K562 (cell line): ENCODE results near the gene ZNF451. TPM values are rescaled to one million over a fixed set of nuclear protein-coding genes. Genes with fewer than 3 reads are reported as not detected.

Source experiments
- ARID4B ChIP-seq: sonication (generic); formaldehyde crosslinking; IDR thresholded peaks from 2 replicates; pipeline ENCODE4 v1.8.0; 2022; ENCODE audit warnings: mild to moderate bottlenecking, missing genetic modification reagents
- CGGBP1 ChIP-seq: fragments of 250-450 bp; sonication (Bioruptor Pico); IDR thresholded peaks from 2 replicates; pipeline ENCODE4 v1.9.0; 2021; ENCODE audit warnings: mild to moderate bottlenecking
- DEAF1 ChIP-seq: fragments of 450-650 bp; formaldehyde crosslinking; IDR thresholded peaks from 2 replicates; pipeline ENCODE4 v1.4.0; 2020; ENCODE audit warnings: mild to moderate bottlenecking, moderate library complexity
- GATAD2A ChIP-seq: fragments of 450-650 bp; IDR thresholded peaks from 2 replicates; pipeline ENCODE4 v1.6.1; 2017
- HCFC1 ChIP-seq: IDR thresholded peaks from 2 replicates; pipeline ENCODE4 v1.6.1; 2012; ENCODE audit warnings: low read depth, low read length, improper control_type of control experiment
- NFIC ChIP-seq: fragments of 450-650 bp; IDR thresholded peaks from 2 replicates; pipeline ENCODE4 v1.6.1; 2017; ENCODE audit warnings: mild to moderate bottlenecking, inconsistent platforms
- NR3C1 ChIP-seq: sonication (generic); formaldehyde crosslinking; IDR thresholded peaks from 2 replicates; pipeline ENCODE4 v1.8.1; 2022; ENCODE audit warnings: missing genetic modification reagents
- OTX1 ChIP-seq: fragments of 450-650 bp; formaldehyde crosslinking; IDR thresholded peaks from 2 replicates; pipeline ENCODE4 v1.4.0; 2022; ENCODE audit warnings: mild to moderate bottlenecking
- POLR2B ChIP-seq: fragments of 450-650 bp; IDR thresholded peaks from 2 replicates; pipeline ENCODE4 v1.6.1; 2018; ENCODE audit warnings: low read depth; ENCODE audit not compliant: partially characterized antibody
- SMAD4 ChIP-seq: fragments of 250-450 bp; sonication (Bioruptor Pico); conservative IDR thresholded peaks from 2 replicates; pipeline ENCODE4 v1.8.0; 2021; ENCODE audit warnings: inconsistent platforms, mild to moderate bottlenecking, moderate library complexity
- SPI1 ChIP-seq: IDR thresholded peaks from 2 replicates; pipeline ENCODE4 v1.6.1; 2011; ENCODE audit warnings: low read depth, low read length, control low read depth, borderline replicate concordance
- TAF7 ChIP-seq: fragments of 450-650 bp; IDR thresholded peaks from 2 replicates; pipeline ENCODE4 v1.6.1; 2016; ENCODE audit warnings: missing genetic modification characterization, missing compliant biosample characterization
- TFAP4 ChIP-seq: sonication (generic); formaldehyde crosslinking; IDR thresholded peaks from 2 replicates; pipeline ENCODE4 v1.8.0; 2022; ENCODE audit warnings: missing genetic modification reagents, mild to moderate bottlenecking, moderate library complexity, borderline replicate concordance
- THAP12 ChIP-seq: fragments of 250-450 bp; sonication (Bioruptor Pico); IDR thresholded peaks from 2 replicates; pipeline ENCODE4 v1.9.0; 2021; ENCODE audit warnings: mild to moderate bottlenecking, inconsistent platforms
- ZNF511 ChIP-seq: sonication (generic); formaldehyde crosslinking; IDR thresholded peaks from 2 replicates; pipeline ENCODE4 v1.8.0; 2022; ENCODE audit warnings: mild to moderate bottlenecking, missing genetic modification reagents
- ZNF644 ChIP-seq: fragments of 200-800 bp; sonication (Bioruptor generic); IDR thresholded peaks from 2 replicates; pipeline ENCODE4 v1.6.1; 2016; ENCODE audit warnings: low read depth, missing genetic modification characterization, missing compliant biosample characterization
- polyA plus RNA-seq, 8 experiments: library from polyadenylated mRNA; depleted of rRNA in 4 of 8; stranded (reverse) in 5 of 8; unstranded in 3 of 8; fragments of >200 nt; fragmentation: Nextera tagmentation in 2 of 8; fragmentation: Illumina TruSeq in 1 of 8; extraction: Ambion mirVana in 2 of 8; extraction: Trizol in 1 of 8; gene quantifications; 2 replicates each; pipeline versions ENCODE4 v1.2.1 to v1.2.3, GENCODE V29; 2011 to 2014; ENCODE audit warnings: inconsistent platforms in 1 of 8, missing spikeins in 1 of 8
- total RNA-seq, 7 experiments: library from RNA; depleted of rRNA in 6 of 7; stranded (reverse); fragments of >200 nt in 6 of 7; fragmentation: Illumina TruSeq in 2 of 7; extraction: Trizol in 2 of 7; gene quantifications; 2 replicates each; pipeline versions ENCODE4 v1.2.1 to v1.2.3, GENCODE V29; 2011 to 2021; ENCODE audit warnings: low replicate concordance in 1 of 7

The ZNF451 gene
- total and polyA plus RNA-seq, 9 of the 15 experiments (the other 6 are each of a cell fraction or from before 2014, with no cell fraction given) = 16.1 to 74.3 (median 38.3) TPM

- TF ChIP-seq THAP12 (CRISPR knock-in tag) (peak; percentile 81), HCFC1 (peak; percentile 80), GATAD2A (peak; percentile 78), NFIC (peak; percentile 47), POLR2B (peak; percentile 77), SPI1 (0 out of 2 replicates have a peak, but pooled peaks have one; percentile 2), ZNF644 (tag) (0 out of 2 replicates have a peak, but pooled peaks have one; percentile 43), OTX1 (CRISPR knock-in tag) (0 out of 2 replicates have a peak, but pooled peaks have one; percentile 81), TFAP4 (peak; percentile 82), NR3C1 (CRISPR knock-in tag) (0 out of 2 replicates have a peak, but pooled peaks have one; percentile 29), ZNF511 (CRISPR knock-in tag) (peak; percentile 82; the same call in 1 of the 2 replicates), ARID4B (CRISPR knock-in tag) (peak; percentile 48; the same call in 1 of the 2 replicates), DEAF1 (CRISPR knock-in tag) (peak; percentile 26; the same call in 1 of the 2 replicates), TAF7 (tag) (peak; percentile 62; the same call in 1 of the 2 replicates), CGGBP1 (CRISPR knock-in tag) (peak; percentile 84), SMAD4 (CRISPR knock-in tag) (peak; percentile 72)
These were observed 43.4 kb upstream of the ZNF451 start, which contains the start of gene KIAA1586 (continued) for GRCh38 chr6:57046332-57047256.
